ENCODE results near the gene CDK5RAP2.

DNA sequence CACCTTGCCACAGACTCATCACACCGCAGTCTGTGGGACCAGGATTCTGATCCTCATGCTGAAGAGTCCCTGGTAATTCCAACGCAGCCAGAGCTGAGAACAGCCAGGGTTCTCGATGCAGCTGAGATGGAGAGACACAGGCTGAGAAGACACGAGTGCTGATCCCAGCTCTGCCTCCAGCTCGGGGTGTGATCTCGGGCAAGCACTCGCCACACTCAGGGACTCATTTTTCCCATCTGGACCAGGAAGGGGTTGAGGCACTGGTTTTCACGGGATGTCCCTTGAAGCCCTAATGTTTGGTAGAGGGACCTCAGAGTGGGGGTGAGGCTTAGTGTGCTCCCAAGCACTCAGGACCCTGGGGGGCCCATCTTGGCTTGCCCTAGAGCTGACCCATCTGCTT is 200.4 kb downstream of the CDK5RAP2 start:
- TF ChIP-seq, protein P1, sequence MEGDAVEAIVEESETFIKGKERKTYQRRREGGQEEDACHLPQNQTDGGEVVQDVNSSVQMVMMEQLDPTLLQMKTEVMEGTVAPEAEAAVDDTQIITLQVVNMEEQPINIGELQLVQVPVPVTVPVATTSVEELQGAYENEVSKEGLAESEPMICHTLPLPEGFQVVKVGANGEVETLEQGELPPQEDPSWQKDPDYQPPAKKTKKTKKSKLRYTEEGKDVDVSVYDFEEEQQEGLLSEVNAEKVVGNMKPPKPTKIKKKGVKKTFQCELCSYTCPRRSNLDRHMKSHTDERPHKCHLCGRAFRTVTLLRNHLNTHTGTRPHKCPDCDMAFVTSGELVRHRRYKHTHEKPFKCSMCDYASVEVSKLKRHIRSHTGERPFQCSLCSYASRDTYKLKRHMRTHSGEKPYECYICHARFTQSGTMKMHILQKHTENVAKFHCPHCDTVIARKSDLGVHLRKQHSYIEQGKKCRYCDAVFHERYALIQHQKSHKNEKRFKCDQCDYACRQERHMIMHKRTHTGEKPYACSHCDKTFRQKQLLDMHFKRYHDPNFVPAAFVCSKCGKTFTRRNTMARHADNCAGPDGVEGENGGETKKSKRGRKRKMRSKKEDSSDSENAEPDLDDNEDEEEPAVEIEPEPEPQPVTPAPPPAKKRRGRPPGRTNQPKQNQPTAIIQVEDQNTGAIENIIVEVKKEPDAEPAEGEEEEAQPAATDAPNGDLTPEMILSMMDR (conservative IDR thresholded peaks at IDR 0.05 in 1 of 2, IDR thresholded peaks at IDR 0.05 in 1 of 2; ENCODE audit: extremely low read depth in 1 of 2, insufficient read depth in 1 of 2, low read depth in 1 of 2, low read length in 2 of 2): no peak
- TF ChIP-seq EZH2 (IDR thresholded peaks at IDR 0.05; ENCODE audit: borderline replicate concordance, low read length): no peak
